ENCODE results near the gene CD38.
"Not testable (repeated sequence)": the region's sequence is repeated elsewhere in the genome, so short reads cannot be mapped to it uniquely, and the experiment has no call there.

The CD38 gene

DNA sequence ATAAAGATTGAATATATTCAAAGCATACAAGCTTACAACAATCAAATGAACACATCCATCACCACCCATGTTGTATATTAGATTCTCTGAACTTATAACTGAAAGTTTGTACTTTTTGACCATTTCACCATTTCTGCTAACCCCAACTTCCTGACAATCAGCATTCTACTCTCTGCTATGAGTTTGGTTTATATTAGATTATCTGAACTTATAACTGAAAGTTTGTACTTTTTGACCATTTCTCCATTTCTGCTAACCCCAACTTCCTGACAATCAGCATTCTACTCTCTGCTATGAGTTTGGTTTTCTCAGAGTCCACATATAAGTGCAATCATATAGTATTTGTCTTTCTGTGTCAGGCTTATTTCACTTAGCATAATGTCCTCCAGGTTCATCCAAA, 15.7 kb upstream of the CD38 start:
- DNase-seq (ENCODE audit: low read depth): not testable (repeated sequence)

DNA sequence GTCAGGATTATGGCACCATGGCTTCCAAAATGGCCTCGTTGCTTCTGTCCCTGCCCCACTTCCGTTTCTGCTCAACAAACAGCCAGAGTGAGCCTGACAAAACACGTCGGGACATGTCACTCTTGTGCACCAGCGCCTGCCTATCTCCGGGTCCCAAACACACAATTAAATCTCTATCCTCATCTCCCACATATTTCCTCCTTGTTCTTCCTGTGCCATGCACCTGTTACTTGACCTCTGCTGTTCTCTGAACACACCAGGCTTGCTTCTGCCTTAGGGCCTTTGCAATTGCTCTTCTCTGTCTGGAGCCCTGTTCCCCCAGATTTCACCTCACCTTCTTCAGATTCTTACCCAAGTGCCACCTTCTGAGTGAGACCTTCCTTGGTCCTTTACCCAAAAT, 12.7 kb upstream of the CD38 start:
- no peak for DNase-seq (ENCODE audit: low read depth)

DNA sequence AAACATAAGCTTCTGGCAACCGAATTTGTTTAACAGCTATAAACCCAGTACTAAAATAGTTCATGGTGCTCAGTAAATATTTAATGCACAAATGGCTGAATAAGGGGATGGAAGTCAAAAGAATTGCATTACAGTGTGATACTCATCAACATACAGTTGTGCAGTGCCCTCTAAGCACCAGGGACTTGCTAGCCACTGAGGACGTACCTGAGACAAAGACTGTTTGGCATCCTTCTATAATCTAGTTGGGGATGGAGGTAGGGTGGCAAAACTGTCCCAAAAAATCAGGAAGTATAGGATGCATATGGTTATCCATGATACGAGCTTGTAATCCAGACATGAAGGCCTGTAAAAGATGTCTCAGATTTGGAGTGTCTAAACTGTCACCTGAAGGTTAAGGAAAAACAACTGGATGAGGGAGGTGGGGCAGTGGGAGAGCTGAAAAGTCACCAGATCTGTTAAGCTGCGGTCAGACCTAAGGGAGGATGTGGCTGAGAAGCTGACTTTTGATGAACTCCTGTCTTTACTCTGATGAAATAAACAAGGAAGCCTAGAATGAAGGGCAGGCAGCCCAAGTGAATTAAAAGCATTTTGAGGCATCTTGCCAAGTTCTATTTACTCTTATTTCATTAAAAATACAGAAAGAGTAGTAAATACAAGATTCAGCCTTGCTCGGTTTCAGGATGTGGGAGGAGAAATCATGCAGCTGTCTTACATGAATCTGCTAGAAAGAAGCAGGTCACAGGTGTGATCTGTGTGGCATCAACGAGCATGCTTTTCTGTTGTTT, 12.0 kb upstream of the CD38 start:
- no peak for DNase-seq (ENCODE audit: low read depth)

DNA sequence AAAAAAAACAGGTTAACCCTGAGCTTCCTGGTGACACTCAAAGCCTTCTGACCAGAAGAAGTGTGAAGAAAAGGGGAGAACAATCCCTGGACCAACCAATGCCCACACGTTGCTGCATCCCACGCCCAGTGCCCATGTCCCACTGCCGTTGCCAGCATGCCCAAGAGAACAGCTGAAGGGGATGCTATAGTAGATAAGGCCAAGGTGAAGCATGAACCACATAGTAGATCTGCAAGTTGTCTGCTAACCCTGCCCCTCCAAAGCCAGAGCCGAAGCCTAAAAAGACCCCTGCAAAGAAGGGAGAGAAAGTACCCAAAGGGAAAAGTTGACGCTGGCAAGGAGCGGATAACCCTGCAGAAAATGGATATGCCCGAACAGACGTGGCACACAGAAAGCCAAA, 11.3 kb upstream of the CD38 start:
- no peak for DNase-seq (ENCODE audit: low read depth)

DNA sequence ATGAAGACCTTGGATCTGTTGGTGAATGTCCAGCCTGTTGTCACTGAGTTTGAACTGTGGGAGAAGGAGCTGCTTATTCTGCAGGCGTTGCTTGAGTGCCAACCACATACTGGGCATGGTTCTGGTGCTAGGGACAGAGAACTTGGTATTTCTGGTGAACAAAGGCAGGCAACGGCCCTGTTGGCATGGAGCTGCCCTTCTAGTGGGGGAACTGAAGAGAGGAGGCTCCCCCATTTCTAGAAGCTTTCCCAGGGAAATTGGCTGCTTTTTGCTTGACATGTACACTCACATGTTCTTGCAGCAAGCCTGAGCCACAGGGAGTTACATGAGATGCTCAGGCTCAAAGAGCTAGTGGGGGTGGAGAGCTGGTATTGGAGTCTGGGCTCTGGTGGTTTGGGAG, 8.9 kb upstream of the CD38 start:
- no peak for DNase-seq (ENCODE audit: low read depth)

DNA sequence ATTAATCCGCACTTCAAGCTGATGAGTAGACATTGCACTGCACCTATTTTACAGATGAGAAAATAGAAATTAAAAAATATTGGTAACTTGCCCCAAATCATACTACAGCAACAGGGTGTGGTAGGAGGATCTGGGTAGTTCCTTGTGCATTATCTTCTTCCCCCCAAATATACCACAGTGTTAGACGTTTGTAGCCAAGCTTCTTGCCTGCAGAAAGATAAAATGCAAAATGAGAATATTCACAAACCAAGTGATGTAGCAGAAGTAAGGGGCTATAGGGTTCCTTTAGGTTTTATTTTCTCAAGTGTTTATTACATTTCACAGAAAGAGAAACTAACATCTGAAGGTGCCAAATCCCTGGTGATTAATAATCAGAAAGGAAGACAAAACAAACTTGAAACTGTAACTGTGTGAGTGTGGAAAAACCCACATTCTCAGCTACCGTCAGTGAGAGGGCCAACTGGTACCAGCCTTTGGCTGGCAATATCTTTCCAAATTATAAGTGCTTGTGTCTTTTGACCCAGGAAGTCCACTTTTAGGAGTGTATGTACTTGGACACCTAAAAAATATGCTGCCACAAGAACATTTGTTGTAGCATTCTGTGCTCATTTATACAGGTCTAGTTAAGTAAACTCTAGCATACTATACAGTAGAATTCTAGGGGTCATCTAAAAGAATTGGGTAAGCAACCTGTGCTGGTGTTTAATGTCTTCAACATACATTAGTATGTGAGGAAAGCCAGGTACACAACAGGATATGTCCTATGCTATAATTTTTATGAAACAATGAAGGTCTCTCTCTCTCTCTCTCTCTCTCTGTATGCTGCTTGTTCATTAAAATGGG, 6.7 kb upstream of the CD38 start:
- no peak for DNase-seq (ENCODE audit: low read depth)

DNA sequence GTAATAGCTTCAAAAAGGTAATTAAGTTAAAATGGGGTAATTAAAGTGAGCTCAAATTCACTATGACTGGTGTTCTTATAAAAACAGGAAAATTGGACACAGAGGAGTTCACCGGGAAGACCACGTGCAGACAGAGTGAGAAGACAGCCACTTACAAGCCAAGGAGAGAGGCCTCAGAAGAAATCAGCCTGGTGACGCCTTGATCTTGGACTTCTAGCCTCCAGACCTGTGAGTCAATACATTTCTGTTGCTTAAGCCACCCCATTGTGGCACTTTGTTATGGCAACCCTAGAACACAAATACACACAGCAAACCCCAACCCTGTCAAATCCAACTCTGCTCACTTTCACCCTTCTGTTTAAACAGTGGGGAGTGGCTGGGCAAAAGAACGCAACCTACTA, 4.1 kb upstream of the CD38 start:
- no peak for DNase-seq (ENCODE audit: low read depth)

DNA sequence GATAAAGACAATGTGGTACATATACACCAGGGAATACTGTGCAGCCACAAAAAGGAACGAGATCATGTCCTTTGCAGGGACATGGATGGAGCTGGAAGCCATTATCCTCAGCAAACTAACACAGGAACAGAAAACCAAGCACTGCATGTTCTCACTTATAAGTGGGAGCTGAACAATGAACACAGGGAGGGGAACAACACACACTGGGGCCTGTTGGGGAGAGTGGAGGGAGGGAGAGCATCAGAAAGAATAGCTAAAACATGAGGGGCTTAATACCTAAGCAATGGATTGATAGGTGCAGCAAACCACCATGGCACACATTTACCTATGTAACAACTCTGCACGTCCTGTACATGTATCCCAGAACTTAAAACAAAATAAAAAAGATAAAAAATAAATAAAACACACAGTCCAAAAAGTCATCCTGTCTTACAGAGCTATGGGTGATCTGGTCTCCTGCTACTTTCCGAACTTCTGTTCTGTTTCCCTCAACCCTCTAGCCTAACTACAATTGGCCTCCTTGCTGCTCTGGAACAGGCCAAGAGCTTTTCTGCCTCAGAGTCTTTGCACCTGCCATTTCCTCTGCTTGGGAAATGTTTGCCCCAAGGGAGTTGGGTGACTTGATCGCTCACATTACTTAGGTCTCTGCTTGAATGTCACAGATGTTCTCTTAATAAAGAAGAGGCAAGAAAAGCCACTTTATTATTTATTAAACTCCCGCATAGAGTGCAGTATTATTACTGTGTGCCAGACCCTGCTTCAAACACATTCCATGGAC, 1.1 kb upstream of the CD38 start:
- DNase-seq (ENCODE audit: low read depth): no peak

DNA sequence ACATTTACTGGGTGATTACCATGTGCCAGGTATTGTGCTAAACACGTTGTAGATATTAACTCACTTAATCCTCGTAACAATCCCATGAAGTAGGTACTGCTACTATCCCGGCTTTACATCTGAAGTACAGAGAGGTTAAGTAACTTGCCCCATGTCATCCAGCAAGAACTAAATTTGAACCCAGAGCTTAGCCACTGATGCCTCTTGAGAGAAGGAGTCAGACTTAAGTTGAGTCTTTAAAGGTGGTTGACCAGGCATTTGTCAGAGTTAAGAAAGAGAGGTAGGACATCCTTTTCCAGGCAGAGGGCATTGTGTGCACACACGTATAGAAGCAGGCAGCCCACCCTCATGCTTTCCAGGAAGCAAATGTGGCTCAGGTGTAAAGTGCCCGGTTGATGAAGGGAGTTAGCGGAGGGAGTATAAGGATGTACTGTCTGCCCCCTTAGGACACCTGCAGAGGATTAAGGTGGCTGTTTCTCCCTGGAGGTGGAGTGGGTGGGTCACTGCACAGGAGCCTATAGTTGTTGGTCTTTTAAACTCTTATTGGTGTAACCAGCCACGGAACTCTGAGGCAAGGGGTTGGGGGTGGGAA, 335 bp upstream of the CD38 start:
- no peak for DNase-seq (ENCODE audit: low read depth)

DNA sequence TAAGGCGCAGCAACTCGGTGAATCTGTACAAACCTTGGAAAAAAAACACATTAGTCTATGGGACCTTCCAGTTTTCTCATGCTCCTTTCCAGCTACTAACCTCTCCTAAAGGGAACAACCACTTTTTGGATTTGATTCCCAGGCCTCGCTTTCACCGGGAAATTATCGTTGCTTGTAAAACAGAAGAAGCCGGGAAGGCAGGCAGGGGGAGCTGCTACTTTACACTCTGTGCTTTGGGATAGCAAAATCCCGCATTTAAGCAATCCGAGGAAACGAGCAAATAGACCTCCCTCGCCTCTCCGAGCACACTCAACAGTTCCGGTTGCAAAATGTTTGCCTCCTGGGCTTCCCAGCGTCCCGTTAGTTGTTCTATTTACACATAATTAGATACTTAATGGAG, 1.2 kb downstream of the CD38 start:
- DNase-seq (ENCODE audit: low read depth): no peak

DNA sequence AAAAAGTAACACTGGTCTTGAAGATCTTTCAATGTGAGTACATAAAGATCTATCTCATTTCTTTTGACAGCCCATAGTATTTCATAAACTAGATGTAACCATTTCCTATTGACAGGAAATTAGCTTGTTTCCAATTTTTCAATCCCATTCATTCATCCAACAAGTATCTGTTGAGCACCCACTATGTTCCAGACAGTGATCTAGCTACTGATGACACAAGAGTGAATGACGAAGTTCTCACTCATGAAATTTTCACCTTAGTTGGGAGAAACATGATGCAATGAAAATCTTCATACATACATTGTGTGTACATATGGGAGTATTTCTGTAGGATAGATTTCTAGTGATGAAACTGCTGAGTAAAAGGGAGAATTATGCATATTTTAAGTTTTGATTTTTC, 1.7 kb downstream of the CD38 start:
- no peak for DNase-seq (ENCODE audit: low read depth)

DNA sequence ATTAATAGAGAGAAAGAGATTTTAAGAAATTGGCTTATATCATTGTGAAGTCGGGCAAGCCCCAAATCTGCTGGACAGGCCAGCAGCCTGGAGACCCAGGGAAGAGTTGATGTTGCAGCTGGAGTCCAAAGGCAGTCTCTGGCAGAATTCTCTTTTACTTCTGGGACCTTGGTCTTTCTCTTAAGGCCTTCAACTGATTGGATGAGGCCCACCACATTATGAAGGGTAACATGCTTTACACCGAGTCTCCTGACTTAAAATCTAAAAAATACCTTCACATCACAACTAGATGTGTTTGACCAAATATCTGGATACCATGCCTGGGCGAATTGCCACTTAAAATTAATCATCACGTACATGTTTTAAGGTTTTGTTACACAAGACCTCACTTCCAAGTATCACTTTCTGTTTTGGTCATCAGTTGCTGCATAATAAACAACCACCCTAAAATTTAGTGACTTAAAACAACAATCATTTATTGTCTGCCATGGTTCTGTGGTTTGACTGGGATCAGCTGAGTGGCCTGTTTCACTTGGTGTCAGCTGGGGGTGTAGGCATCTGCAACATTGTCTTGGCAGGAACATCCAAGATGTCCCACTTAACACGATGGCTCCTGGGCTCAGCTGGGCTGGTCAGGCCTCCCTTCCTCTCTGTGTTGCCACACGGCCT, 3.4 kb downstream of the CD38 start:
- DNase-seq (ENCODE audit: low read depth): no peak

DNA sequence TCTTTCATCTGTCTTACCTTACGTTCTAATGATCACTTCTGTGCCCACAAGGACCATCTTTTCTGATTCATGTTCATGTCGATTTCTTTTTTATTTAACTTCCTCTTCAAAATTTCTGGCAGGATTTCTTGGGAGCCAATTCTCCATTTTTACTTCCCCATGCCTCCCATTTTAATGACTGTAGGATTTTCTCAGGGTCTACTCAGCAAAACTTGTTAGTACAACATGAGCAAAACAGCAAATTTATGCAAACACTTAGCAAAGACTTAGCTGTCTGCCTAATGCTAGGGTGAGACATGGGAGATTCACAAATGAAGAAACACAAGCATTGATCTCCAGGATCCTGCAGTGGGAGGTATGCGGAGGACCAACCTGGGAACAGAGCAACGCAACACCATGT, 5.5 kb downstream of the CD38 start:
- DNase-seq (ENCODE audit: low read depth): no peak

DNA sequence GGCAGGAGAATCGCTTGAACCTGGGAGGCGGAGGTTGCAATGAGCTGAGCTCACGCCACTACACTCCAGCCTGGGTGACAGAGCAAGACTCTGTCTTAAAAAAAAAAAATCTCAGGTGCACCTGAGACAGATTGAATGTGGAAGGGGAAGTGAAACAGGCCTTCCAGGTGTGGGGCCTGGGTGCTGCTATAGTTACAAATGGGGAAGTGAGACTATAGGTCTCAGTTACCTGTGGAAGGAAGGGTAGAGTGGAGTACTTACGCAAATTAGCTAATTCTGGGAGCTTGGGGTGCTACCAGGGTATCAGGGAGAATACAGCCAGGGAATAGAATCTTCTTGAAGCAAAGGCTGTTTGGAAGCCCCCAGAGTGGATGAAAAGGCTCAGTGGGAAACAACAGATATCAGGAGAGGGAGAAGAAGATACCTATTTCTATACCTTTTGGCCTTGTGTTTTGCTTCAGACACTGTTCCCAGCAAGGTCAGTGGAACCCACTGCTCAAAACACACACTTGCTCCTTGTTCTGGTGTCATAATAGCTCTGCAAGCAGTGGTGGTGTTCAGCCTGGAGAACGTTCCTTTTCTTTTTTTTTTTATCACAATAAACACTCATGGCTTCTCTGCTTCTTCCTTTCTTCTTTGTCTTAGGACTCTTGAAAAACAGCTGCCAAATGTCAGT, 7.0 kb downstream of the CD38 start:
- no peak for DNase-seq (ENCODE audit: low read depth)

DNA sequence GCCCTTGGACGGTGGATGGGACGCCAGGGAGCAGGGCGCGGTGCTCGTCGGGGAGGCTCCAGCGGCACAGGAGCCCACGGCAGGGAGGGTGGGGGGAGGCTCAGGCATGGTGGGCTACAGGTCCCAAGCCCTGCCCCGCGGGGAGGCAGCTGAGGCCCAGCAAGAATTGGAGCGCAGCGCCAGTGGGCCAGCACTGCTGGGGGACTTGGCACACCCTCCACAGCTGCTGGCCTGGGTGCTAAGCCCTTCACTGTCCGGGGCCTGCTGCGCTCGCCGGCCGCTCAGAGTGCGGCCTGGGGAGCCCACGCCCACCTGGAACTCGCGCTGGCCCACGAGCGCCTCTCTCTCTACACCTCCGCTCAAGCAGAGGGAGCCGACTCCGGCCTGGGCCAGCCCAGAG, 8.6 kb downstream of the CD38 start:
- DNase-seq (ENCODE audit: low read depth): no peak

DNA sequence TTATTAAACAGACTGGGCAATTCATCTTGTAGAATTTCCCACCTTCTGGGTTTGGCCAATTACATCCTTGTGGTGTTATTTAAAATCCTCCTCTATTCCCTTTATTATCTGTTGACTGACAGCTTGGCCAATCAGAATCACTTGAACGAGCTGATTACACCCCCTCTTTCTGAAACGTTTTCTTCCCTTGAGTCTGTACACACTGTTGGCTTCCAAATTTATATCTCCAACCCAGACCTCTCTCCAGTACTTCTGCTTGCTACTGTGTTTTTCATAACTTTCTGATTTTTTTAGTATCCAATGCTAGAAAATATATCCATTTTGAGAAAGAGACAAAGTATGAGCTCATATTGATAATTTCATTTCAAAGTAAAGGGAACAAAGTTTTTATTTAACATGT, 14.8 kb downstream of the CD38 start:
- DNase-seq (ENCODE audit: low read depth): no peak

DNA sequence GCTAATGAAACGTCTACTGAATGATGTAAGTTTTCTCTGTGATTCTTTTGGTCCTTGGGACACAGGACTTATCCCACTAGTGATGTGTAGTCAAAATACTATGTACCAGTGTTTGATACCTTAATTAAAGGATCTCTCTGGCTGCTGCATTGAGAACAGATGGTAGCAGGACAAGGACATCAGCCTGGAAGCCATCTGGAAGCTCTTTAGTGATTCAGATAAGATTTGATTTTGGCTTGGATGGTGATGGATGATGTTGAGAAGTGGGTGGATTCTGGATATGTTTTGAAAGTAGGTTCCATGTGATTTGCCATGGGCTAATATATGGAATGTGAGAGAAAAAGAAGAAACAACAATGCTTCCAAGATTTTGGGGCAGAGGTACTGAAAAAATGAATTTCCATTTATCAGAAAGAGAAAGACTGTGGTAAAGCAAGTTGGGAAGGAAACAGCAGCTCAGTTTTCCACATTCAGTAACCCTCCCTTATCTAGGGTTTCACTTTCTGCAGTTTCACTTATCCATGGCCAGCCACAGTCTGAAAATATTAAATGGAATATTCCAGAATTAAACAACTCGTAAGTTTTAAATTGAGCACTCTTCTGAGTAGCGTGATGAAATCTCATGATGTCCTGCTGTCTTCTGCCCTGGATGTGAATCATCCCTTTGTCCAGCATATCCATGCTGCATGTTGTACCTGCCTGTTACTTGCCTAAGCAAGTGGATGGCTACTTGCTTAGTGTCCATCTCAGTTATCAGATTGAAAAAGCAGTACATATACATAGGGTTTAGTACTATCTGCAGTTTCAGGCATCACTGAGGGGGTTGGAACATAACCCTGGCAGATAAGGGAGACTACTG, 15.6 kb downstream of the CD38 start:
- no peak for DNase-seq (ENCODE audit: low read depth)

DNA sequence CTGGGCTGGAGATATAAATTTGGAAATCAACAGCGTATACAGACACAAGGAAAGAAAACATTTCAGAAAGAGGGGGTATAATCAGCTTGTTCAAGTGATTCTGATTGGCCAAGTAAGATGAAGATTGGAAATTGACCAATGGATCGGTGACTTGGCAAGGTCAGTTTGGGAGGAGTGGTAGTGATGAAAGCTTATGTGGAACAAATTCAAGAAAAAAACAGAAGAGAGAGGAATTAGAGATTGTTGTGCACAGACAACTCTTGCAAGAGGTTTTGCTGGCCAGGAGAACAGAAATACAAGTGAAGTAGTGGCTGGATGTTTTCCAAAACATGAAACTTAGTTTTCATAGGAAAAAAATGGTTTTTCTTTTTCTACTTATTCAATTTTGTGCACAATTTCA, 16.3 kb downstream of the CD38 start:
- no peak for DNase-seq (ENCODE audit: low read depth)

DNA sequence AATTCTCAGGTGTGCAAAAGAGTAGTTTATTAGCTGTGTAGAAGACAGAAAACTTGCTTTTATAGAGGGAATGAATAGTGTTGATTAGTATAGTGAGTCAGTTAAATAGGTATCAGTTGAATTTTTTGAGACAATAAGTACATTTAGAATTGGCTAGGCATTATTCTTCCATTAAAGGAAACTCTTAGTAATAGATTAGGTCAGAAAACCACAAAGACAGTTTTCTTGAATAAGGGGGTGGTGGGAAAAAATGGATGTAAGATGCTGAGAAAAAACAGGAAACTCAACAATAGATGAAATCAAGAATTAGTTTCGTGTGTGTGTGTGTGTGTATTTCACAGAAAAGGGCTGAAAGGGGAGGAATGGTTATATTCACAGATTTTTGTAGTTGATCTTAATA, 16.8 kb downstream of the CD38 start:
- DNase-seq (ENCODE audit: low read depth): no peak

DNA sequence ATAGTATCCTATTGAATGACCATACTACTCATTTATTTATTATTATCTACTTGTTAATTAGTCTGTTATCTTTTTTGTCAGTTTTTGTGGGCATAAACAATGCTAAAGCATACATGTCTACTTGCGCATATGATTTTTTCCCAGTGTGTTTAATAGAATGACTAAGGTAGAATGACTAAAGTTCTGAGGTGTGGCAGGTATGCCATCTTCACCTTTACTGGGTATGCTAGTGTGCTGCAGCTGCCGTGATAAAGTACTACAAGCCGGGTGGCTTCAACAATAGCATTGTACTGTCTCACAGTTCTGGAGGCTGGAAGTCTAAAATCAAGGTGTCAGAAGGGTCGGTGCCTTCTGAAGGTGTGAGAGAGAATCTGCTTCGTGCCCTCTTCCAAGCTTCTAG, 19.2 kb downstream of the CD38 start:
- no peak for DNase-seq (ENCODE audit: low read depth)

All from GM04503 (cell line).